Stimulated activated CD4-positive, alpha-beta T cell treated with anti-CD3 and anti-CD28 coated beads, Interleukin-1b, Interleukin-23, amount 100 ng/mL, for 24 hours (primary cell): ENCODE measurements around the gene ZNF22.
"Not testable (repeated sequence)": the region's sequence is repeated elsewhere in the genome, so short reads cannot be mapped to it uniquely, and the experiment has no call there.

ENCODE experiments used
- DNase-seq, 4 experiments: peaks; one replicate each; pipeline ENCODE4 v3.0.0-alpha.2; 2020; ENCODE audit warnings: low read depth in 4 of 4, low spot score in 1 of 4

The ZNF22 gene

GRCh38 chr10:45006276-45007030 lies 5.7 kb downstream of the ZNF22 start:
- DNase-seq = no peak

DNA sequence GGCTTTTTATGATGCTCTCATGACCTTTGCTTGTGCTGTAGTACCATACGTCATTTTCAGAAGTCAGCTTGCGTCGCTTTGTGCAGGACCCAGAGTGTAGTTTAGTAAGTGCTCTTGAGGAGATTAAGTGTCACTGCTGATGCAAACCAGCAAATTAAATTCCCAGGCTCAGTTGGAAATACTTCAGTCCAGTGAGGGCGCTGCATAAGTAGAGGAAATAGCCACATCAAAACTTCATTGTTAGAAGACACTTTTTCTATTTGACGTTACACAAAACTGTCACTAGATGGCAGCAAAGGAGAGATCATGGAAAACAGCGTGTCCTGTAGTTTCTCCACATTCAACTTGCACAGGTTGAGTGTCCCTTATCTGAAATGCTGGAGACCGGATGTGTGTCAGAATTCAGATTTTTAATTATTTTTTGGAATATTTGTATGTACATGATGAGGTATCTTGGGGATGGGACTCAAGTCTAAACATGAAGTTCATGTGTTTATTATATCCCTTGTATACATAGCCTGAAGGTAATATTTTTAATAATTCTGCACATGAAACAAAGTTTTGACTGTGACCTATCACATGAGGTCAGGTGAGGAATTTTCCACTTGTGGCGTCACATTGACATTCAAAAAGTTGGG lies 7.9 kb downstream of the ZNF22 start:
- no peak for DNase-seq

GRCh38 chr10:45014557-45014956 lies 13.8 kb downstream of the ZNF22 start:
- not testable (repeated sequence) for DNase-seq

DNA sequence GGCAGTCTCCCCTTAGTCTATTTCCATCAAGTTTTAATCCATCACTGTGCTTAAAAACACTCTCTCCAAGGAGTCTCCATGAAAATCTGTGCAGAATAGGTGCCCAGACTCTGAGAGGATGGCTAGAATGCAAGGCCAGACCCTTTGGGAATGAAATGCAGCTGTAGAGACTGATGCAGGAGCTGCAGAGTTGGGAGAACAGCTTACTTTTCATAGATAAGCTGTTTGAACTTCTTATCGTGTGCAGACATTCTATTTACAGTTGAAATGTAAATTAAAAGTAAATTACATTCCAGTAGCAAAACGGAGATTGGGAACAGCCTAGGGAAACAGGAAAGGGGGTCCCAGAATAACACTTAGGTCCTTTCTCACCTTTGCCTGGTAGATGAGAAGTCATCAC lies 14.9 kb downstream of the ZNF22 start:
- DNase-seq = no peak

DNA sequence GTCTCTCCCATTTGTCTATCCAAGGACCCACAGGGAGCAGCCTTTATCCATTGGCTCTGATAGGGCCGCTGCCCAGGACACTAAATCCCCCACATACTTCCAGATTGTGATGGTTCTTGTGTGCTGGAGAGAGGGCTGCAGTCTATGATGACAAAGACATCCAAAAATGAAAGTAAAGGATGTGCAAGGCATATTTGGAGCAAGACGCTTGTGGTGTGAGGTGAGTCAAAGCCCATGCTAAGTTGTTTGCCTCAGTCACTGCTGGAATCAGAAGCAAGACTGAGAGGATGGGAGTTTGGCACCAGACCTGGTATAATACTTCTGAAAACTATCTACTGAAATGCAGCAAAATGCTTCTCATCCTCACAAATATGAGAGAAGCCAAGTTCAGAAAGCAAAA lies 22.7 kb downstream of the ZNF22 start:
- no peak for DNase-seq

- no peak for DNase-seq
These were observed 33.6 kb downstream of the ZNF22 start for GRCh38 chr10:45034301-45034700.

GRCh38 chr10:45035673-45036072 lies 35.0 kb downstream of the ZNF22 start:
- no peak for DNase-seq

DNA sequence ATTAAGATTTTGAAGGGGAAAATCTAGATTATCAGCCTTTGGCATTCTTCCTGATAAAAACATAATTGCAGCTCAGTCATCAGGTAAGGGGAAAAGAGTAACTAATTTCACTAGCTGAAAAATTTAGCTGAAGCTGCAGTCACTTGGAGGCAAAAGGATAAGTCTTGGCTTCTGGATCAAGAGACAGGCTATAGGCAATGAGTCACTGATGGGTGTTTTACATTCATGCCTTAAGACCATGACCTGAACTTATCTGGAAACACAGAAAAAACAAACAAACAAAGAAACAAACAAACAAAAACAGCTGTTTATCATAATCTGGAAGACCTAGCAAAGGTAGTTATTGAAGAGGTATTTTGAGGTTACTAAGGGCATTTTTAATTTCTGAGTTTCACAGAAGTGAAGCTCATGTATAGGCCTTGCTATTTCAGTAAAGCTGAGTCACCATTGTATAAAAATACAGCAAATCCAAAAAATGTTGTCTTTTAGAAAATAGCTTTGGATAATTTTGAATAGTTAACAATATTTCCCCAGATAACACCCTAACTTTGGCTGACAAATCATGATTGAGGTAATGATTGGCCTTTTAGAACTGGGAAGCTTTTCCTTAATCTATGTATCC lies 40.3 kb downstream of the ZNF22 start:
- no peak for DNase-seq

DNA sequence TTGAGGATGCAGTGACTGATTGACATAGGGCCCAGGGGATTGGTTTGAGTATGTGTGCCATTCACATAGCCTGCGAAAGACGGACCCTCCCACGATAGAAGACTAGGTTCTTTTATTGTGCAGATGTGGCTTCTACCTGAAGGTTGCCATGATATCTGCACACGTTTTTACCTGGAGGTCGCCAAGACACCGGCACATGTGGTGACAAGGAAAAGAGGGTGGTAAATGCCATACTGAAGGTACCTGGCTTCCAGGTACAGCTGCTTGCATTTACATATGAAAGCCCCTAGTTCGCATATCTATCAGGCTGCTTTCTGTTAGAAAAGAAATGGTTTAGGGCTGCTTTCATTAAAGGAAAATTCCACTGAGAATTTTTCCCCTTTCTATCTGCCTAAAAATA lies 43.6 kb downstream of the ZNF22 start:
- DNase-seq = no peak

DNA sequence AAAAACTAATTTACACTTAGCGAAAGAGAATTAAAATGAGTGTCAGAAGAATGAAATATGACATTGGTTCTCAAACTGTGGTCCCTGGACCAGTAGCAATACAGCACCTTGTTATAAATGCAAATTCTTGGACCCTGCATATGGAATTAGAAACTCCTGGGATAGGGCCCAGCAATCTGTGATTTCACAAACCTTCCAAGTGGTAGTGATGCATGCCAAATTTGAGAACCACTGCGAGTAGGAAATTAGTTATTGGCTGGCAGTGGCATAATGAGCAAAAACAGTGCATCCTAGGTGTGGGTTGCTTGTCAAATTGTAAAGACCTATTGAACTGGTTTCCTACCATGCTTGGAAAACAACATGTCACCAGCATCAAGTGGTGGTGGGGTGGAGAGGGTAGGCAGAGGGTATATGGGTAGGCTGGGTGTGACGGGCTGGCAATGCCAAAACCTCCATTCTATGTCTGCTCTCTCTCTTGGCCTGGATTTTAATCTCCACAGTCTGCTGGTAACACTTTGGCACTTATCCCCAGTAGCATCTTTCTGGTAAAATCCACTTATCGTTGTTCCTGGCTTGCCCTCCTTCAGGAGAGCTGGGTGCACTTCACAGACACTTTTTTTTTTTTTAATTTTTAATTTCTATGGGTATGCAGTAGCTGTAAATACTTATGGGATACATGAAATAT lies 50.0 kb downstream of the ZNF22 start:
- no peak for DNase-seq

- no peak for DNase-seq
These were observed 52.0 kb downstream of the ZNF22 start for GRCh38 chr10:45052700-45053099.

- no peak for DNase-seq
These were observed 52.9 kb downstream of the ZNF22 start for GRCh38 chr10:45053569-45054100.
